Stimulated activated CD4-positive, alpha-beta T cell treated with anti-CD3 and anti-CD28 coated beads, Interleukin-15, amount 100 ng/mL, for 24 hours (primary cell): Measurements from ENCODE around the gene BBS1.
"Not testable (repeated sequence)": the region's sequence is repeated elsewhere in the genome, so short reads cannot be mapped to it uniquely, and the experiment has no call there.

Source experiments
- DNase-seq: peaks from one replicate; pipeline ENCODE4 v3.0.0-alpha.2; 2020

BBS1 gene

GRCh38 chr11:66582565-66583147 is 72.2 kb downstream of the BBS1 start:
- not testable (repeated sequence) for DNase-seq
